Measurements from ENCODE around the gene SIK1. TPM values are rescaled to one million over a fixed set of nuclear protein-coding genes. Genes with fewer than 3 reads are reported as not detected.
"Not testable (repeated sequence)": the region's sequence is repeated elsewhere in the genome, so short reads cannot be mapped to it uniquely, and the experiment has no call there.

The SIK1 gene
- total RNA-seq, 2 donors from 2014 or later: 3.9 to 33.5 TPM

DNA sequence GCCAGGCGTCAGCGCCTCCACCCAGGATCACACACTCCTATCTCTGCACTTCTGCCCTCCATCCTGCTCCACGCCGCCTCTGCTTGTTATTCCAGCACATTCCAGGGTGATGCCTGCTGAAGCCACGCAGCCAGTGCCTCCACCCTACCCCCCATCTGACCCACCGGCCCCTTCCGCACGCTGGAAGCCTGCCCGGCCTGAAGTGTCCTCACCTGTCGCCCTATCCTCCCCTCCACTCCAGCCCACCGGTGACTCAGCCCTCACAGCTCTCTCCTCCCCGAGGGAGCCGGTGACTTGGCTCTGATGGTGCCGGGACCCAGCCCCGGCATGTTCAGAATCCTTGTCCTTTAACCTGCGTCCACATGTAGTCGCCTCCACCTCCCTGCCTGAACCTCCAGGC lies 24.9 kb upstream of the SIK1 start:
- not testable (repeated sequence) for H3K4me1 ChIP-seq; H3K36me3 ChIP-seq; H3K4me3 ChIP-seq; H3K27me3 ChIP-seq; DNase-seq (ENCODE audit: low spot score); H3K27ac ChIP-seq; H3K9me3 ChIP-seq

DNA sequence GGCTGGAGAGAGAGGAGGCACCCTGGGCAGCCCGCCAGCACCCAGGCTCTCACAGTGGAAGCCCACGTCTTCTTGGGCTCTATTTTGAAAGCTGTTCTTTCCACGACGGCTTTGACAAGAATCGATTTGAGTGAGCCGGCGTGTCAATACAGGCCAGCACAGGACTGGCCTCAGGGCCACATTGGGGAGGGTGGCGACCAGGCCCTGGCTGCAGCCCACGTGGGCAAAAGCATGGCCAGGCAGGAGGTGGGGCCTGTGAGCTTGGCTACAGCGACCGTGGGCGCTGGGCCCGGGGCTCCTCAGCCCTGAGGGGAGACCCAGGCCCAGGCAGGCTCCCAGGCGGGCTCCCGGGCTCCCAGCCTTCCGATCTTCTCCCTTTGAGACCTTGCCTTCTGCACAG lies 23.4 kb upstream of the SIK1 start:
- H3K4me3 ChIP-seq; DNase-seq (ENCODE audit: low spot score); H3K9me3 ChIP-seq; H3K27me3 ChIP-seq; H3K27ac ChIP-seq; H3K36me3 ChIP-seq; H3K4me1 ChIP-seq: not testable (repeated sequence)

DNA sequence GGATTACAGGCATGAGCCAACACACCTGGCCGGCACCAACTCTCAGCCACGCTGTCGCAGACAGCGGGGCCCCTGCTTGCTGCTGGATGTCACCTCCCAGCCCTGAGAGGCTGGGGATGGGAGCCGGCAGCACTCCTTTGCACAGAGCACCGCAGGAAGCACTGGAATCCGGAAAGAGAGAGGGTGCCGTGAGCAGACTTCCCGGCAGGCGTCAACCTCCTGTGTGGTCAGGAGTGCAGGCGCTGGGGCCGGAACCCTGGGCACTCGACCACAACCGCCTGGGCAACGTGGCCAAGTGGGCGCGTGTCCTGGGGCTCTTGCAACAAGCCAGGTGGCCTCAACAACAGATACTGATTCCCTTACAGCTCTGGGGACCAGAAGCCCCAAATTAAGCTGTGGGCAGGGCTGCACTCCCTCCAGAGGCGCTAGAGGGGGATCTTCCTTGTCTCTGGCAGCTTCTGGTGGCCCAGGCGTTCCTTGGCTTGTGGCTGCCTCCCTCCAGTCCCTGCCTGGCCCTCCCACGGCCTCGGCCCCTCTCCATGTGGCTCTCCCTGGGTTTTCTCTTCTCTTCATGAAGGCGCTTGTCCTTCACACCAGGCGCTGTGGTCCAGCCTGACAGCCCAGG lies 20.5 kb upstream of the SIK1 start:
- H3K36me3 ChIP-seq; H3K4me3 ChIP-seq; H3K4me1 ChIP-seq; H3K27ac ChIP-seq; H3K27me3 ChIP-seq; H3K9me3 ChIP-seq; DNase-seq (ENCODE audit: low spot score): not testable (repeated sequence)

DNA sequence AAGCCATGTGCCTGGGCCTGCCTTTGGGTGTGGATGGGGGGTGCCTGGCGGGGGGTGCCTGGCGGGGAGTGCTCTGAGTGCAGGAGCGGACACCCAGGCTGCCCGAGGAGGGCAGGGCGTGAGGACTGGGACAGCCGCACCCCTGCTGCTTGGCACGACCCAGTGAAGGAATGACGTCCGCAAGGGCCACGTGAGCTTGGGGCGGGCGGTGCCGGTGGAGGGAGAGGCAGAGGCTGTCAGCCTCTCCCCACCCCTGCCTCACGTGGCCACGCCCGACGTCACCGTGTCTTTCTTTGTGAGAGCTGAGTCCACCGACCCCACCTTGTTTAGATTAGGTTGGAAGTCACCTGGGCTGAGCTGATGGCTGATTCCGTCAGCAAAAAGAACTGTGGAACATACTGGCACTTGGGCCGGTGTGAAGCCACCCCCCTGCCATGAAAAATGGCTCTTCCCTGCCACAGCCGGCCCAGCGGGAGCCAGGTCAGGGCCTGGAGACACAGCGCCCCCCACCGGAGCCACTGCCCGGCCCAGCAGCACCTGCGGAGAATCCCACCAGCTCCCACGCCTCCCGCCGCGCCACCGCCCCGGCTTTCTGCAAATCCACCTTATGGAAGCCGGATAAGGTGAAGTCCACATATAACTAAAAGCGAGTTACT lies 19.5 kb upstream of the SIK1 start:
- not testable (repeated sequence) for H3K4me3 ChIP-seq; H3K27me3 ChIP-seq; H3K9me3 ChIP-seq; H3K4me1 ChIP-seq; H3K27ac ChIP-seq; H3K36me3 ChIP-seq; DNase-seq (ENCODE audit: low spot score)

DNA sequence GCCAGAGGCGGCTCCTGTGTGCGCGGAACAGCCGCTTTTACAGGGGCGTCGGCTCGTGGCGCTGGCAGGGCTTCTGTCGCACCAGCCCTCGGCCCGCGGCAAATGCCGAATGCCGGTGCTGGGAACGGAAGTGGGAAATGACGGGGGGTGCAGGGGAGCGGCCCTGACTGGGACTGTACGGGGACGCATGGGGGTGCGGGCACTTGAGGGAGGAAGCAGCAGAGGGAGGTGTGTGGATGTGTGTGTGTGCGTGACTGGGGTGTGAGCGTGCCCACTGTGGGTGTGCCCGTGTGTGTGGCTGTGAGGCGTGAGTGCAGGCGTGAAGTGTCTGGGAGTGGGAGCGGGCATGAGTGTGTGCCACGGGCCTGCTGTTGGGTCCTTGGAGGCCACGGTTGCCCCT lies 17.6 kb upstream of the SIK1 start:
- H3K27me3 ChIP-seq; DNase-seq (ENCODE audit: low spot score); H3K9me3 ChIP-seq; H3K4me3 ChIP-seq; H3K4me1 ChIP-seq; H3K36me3 ChIP-seq; H3K27ac ChIP-seq: not testable (repeated sequence)

DNA sequence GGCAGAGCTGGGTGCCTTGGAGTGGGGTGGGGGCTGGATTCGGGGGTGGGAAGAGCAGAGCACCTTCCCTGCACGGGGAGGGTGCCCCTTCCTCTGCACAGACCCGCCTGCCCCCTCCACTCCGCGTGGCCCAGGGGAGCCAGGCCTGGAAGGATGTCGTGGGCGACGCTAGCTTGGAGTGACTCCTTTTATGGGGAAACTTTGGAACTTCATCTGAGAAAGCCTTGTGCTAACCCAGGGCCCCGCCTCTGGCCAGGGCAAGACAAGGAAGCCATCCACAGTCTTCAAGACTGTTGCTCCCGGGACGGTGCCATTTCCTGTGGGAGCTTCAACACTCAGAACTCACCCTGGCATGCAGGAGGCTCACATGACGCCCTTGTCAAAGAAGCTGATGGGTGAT lies 15.6 kb upstream of the SIK1 start:
- not testable (repeated sequence) for H3K9me3 ChIP-seq; H3K36me3 ChIP-seq; H3K4me1 ChIP-seq; H3K4me3 ChIP-seq; DNase-seq (ENCODE audit: low spot score); H3K27me3 ChIP-seq; H3K27ac ChIP-seq

DNA sequence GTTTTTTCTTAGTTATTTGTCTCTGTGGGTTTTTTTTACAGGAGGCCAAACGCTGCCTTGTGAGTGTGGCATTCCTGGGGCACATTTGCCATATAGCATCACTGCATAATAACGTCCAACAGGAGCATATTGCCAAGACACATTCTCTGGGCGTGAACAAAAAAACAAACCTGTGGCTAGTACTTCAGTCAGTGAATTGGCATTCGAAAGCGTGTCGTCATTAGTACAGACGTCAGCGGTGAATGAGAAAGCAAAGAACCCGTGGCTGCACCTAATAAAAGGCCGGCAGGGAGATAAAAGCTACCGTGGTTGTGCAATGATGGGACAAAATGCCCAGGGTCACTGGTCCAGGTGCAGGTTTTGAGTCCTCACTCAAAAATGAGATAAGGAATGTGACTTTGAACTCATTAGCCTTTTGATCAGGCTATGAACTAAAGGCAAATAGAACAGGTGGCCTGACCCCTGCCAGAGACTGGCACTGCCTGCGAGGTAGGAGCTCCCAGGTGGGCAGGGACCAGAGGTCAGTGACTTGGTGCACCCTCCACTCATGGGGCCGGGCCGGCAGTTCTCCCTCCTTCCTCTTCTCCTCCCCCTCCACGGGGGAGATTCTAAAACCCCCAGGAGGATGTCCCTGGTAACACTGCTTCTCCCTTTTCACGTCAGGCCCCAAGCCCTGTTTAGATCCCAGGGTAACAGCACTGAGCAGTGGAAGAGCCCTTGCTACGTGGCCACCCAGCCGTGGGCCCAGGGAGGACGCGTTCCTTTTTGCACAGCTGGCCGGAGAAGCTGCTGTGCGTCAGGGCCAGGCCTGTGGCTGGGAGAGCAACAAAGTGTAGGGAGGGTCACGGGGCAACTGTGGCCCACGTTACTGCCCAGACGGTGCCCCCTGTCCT lies 14.2 kb upstream of the SIK1 start:
- H3K27me3 ChIP-seq; H3K36me3 ChIP-seq; H3K4me3 ChIP-seq; DNase-seq (ENCODE audit: low spot score); H3K4me1 ChIP-seq; H3K9me3 ChIP-seq; H3K27ac ChIP-seq: not testable (repeated sequence)

DNA sequence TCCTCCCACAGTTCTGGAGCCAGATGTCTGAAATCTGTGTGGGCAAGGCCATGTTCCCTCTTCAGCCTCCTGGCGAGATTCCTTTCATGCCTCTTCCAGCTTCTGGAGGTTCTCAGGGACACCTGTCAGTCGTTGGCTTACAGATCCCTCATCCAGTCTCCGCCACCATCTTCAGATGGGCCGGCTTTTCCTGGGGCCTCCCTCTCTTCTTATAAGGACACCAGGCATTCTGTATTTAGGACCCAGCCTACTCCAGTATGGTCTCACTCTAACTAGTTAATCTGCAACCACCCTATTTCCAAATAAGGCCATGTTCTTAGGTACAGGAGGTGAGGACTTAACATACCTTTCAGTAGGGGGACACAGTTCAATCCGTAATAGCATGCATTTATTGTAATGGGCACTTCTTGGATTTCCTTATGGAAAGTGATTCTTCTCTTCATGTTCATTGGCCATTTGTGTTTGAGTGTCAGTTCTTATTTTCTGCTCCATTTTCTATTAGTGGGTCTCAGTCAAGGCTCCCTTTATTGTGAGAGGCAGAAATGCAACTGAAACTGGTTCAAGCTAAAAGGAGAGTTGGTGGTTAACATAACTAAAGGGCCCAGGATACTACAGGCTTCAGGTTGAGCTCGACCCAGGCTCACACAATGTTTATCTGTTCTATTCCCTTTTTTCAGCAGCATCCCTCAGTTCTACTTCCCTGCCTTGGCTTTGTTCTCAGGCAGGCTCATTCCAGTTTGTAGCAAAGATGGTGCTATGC lies 12.6 kb upstream of the SIK1 start:
- not testable (repeated sequence) for DNase-seq (ENCODE audit: low spot score); H3K4me3 ChIP-seq; H3K36me3 ChIP-seq; H3K4me1 ChIP-seq; H3K9me3 ChIP-seq; H3K27me3 ChIP-seq; H3K27ac ChIP-seq

DNA sequence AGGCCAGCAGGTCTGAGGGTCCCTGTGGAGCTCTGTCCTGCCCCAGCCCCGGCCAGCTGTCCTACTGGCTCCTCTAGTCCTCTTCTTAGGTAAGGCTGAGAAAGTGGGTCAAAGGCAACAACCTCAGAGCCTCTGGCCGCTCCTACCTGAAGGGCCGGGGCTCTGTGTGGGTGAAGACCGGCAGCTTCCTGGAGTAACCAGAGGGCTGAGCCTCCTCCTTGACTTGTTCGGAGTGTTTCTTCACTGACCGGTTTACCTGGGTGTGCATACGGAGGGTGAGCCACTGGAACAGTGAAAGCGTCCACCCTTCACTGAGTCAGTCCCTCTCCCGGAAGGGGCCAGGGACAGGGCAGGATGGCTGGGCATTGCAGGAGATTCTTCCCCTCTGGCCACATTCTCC lies 9.3 kb upstream of the SIK1 start:
- H3K27ac ChIP-seq; H3K4me1 ChIP-seq; H3K9me3 ChIP-seq; DNase-seq (ENCODE audit: low spot score); H3K27me3 ChIP-seq; H3K4me3 ChIP-seq; H3K36me3 ChIP-seq: not testable (repeated sequence)

DNA sequence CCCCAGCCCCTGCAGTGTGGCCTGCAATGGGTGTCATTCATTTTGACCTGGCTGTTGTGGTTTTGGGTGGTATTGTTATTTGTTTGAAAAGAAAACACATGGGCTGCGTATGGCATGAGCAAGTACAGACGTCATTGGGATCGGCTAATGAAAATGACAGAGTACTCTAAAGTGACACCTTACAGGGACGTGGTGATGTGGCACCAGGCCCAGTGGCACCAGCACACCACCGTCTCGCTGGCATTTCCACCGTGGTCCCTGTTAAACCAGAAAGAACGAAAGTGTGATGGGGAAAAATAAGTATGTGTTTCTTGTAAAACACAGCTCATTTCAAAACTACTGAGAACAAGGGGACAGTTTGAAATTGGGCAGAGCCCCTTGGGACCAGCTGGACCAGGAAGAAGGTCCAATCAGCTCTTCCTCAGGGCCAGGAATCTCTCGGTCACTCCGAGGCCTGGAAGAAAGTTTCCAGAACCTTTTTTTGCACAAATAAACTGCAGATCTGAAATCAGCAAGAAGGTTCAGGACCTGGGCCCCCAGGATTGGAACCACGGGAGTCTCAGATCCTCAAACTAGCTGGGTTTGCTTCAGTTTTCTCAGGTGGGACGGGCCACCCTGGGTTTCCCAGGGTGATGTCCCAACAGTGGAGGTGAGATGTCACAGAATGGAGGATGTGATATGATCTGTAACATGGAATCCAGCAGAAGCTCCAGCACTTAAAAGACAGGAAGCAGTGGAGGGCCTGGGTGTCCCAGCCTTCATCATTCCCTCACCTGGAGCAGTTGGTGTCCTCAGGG lies 6.6 kb upstream of the SIK1 start:
- H3K36me3 ChIP-seq; H3K4me1 ChIP-seq; DNase-seq (ENCODE audit: low spot score); H3K4me3 ChIP-seq; H3K27me3 ChIP-seq; H3K9me3 ChIP-seq; H3K27ac ChIP-seq: not testable (repeated sequence)

DNA sequence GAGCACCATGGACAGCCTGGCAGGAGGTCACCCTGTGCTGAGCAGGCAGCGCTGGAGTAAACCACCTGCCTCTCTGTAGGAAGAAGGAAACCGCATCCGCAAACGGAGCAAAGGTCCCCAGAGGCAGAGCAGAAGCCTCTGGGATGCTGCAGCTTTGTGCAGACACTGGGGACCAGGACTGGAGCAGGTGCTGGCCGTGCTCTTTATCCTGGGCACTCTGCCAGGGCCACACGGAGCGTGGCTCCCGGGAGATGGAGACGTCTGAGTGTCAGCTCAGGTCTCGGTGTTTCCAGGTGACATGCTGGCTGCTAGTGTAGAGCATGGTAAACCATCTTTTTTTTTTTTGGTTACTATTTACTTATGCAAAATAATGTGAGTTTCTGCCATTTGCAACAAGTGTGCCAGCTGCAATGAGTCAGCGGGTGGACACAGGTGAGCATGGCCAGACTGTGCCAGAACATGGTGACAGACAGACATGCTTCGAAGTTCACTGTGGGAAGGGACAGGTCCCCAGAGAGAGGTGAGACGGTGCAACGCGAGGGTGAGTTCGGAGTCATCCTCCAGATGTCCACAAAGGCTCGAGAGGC lies 4.0 kb upstream of the SIK1 start:
- not testable (repeated sequence) for H3K27me3 ChIP-seq; H3K36me3 ChIP-seq; H3K4me3 ChIP-seq; H3K9me3 ChIP-seq; H3K4me1 ChIP-seq; H3K27ac ChIP-seq; DNase-seq (ENCODE audit: low spot score)

DNA sequence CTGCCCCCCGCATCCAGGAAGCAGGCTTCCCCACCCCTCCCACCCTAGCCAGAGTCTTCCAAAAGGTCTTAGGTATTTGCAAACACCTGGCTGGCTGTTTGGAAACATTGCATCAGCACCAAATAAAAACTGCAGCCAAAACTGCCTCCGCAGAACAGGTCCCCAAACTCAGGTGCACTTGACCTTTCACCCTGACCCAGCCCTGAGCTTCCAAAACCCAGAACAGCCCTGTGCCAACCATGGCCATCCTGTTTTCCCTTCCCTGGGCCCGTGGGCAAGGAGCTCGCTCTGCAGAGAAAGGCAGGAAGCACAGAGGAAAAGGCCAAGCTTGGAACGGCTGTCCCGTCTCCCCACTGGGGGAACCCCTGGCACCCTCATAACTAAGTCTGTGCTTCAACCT lies 2.0 kb upstream of the SIK1 start:
- H3K36me3 ChIP-seq; H3K9me3 ChIP-seq; DNase-seq (ENCODE audit: low spot score); H3K4me1 ChIP-seq; H3K27me3 ChIP-seq; H3K27ac ChIP-seq; H3K4me3 ChIP-seq: not testable (repeated sequence)

DNA sequence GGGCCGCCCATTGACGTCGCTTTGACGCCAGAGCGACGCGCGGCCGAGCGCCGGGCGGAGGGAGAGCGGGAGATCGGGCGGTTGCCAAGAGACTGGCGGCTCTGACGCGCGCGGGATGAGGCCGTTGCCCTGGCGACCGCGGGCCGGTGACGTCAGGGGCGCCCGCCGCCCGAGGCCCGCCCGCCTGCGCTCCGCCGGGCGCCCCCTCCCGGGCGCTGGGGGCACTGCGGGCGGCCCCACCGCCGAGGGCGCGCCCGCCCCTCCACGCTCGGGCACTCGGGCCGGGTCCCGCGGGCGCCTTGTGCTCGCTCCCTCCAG lies 270 bp upstream of the SIK1 start:
- H3K4me1 ChIP-seq, H3K9me3 ChIP-seq, H3K4me3 ChIP-seq: not testable (repeated sequence)

DNA sequence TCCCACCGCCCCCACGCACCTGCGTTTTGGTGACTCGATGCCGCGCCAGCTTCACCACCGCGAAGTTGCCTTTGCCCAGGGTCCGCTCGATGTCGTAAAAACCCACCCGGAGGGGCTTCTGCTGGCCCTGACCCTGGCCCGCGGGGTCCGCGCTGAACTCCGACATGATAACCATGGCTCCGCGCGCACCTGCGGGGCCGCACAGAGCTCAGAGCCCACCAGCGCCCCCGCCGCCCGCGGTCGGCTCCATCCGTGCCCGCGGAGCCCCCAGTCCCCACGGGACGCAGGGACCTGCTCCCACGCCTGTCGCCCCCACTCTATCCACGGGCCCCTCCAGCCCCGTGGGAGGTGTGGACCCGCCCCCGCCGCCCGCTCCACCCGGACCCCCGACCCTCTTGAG lies 927 bp downstream of the SIK1 start:
- DNase-seq (ENCODE audit: low spot score); H3K4me3 ChIP-seq; H3K27ac ChIP-seq; H3K4me1 ChIP-seq; H3K9me3 ChIP-seq; H3K36me3 ChIP-seq; H3K27me3 ChIP-seq: not testable (repeated sequence)

More for the DNA sequence above, 270 bp upstream of the SIK1 start:
- H3K27ac ChIP-seq; H3K36me3 ChIP-seq; DNase-seq (ENCODE audit: low spot score); H3K27me3 ChIP-seq: not testable (repeated sequence)

All from right atrium auricular region (tissue), 2 donors.